HEK293 (cell line): Measurements from ENCODE around the gene CASP6.

ENCODE experiments used
- CTCF ChIA-PET: fragments of 350-600 bp; formaldehyde crosslinking; extraction: SDS; loops from one replicate; lab custom pipeline; 2021; ENCODE audit warnings: antibody characterized with exemption; lab: Yijun Ruan, JAX
- POLR2A ChIA-PET: fragments of 300-600 bp; formaldehyde crosslinking; extraction: SDS; loops from one replicate; lab custom pipeline; 2020; ENCODE audit warnings: antibody characterized with exemption, inconsistent platforms; lab: Yijun Ruan, JAX
- H3K27ac ChIP-seq: fragments of 200-500 bp; sonication (Bioruptor generic); 2 replicates; pipeline ENCODE4 v1.5.1; 2014; ENCODE audit warnings: low read depth, low read length, control low read depth, inconsistent platforms; ENCODE audit errors: extremely low read depth
- H3K36me3 ChIP-seq, 2 experiments: fragments of 200-500 bp in 1 of 2; sonication (Bioruptor generic) in 1 of 2; 1 replicate in 1 of 2; 2 replicates in 1 of 2; pipeline ENCODE4 v1.5.1; 2014 to 2017; ENCODE audit warnings: inconsistent platforms in 2 of 2, low read length in 2 of 2; ENCODE audit not compliant: control insufficient read depth in 2 of 2, insufficient read depth in 1 of 2
- H3K4me1 ChIP-seq: fragments of 200-500 bp; sonication (Bioruptor generic); 2 replicates; pipeline ENCODE4 v1.5.1; 2014; ENCODE audit warnings: mild to moderate bottlenecking, low read length, inconsistent platforms; ENCODE audit not compliant: control insufficient read depth, insufficient read depth
- H3K4me3 ChIP-seq: 2 replicates; pipeline ENCODE4 v1.5.1; 2011; ENCODE audit warnings: low read depth, mild to moderate bottlenecking, control low read depth, low read length, moderate library complexity
- H3K9me3 ChIP-seq: fragments of 200-500 bp; sonication (Bioruptor generic); 2 replicates; pipeline ENCODE4 v1.5.1; 2014; ENCODE audit warnings: low read depth, low read length, inconsistent platforms; ENCODE audit not compliant: control insufficient read depth, insufficient read depth
- OSR2 ChIP-seq: fragments of 450-650 bp; formaldehyde crosslinking; IDR thresholded peaks from 2 replicates; pipeline ENCODE4 v1.5.1; 2016; ENCODE audit warnings: missing biosample characterization, missing genetic modification characterization
- ZBTB17 ChIP-seq: fragments of 450-650 bp; formaldehyde crosslinking; IDR thresholded peaks from 2 replicates; pipeline ENCODE4 v1.5.1; 2016; ENCODE audit warnings: missing biosample characterization, missing genetic modification characterization
- ZBTB20 ChIP-seq: fragments of 450-650 bp; formaldehyde crosslinking; IDR thresholded peaks from 2 replicates; pipeline ENCODE4 v1.5.1; 2016; ENCODE audit warnings: missing biosample characterization, missing genetic modification characterization
- ZBTB48 ChIP-seq: fragments of 450-650 bp; formaldehyde crosslinking; IDR thresholded peaks from 2 replicates; pipeline ENCODE4 v1.5.1; 2016; ENCODE audit warnings: missing biosample characterization, missing genetic modification characterization
- ZBTB8A ChIP-seq: fragments of 450-650 bp; formaldehyde crosslinking; IDR thresholded peaks from 2 replicates; pipeline ENCODE4 v1.5.1; 2016; ENCODE audit warnings: missing biosample characterization, missing genetic modification characterization
- ZEB2 ChIP-seq: fragments of 450-650 bp; formaldehyde crosslinking; IDR thresholded peaks from 2 replicates; pipeline ENCODE4 v1.5.1; 2016; ENCODE audit warnings: missing biosample characterization, missing genetic modification characterization
- ZNF140 ChIP-seq: fragments of 450-650 bp; formaldehyde crosslinking; IDR thresholded peaks from 2 replicates; pipeline ENCODE4 v1.5.1; 2016; ENCODE audit warnings: missing biosample characterization, missing genetic modification characterization
- ZNF211 ChIP-seq: fragments of 450-650 bp; formaldehyde crosslinking; IDR thresholded peaks from 2 replicates; pipeline ENCODE4 v1.5.1; 2016; ENCODE audit warnings: low read depth, missing biosample characterization, missing genetic modification characterization
- ZNF23 ChIP-seq: fragments of 450-650 bp; formaldehyde crosslinking; IDR thresholded peaks from 2 replicates; pipeline ENCODE4 v1.5.1; 2016; ENCODE audit warnings: missing biosample characterization, missing genetic modification characterization, borderline replicate concordance
- ZNF274 ChIP-seq, 2 experiments: fragments of 200-500 bp in 1 of 2; fragments of 450-650 bp in 1 of 2; sonication (Bioruptor generic) in 1 of 2; formaldehyde crosslinking in 1 of 2; IDR thresholded peaks; 2 replicates each; pipeline versions ENCODE4 v1.5.1 to v1.6.1; 2014 to 2016; ENCODE audit warnings: borderline replicate concordance in 1 of 2, inconsistent platforms in 1 of 2, low read length in 1 of 2, missing biosample characterization in 1 of 2, missing genetic modification characterization in 1 of 2
- ZNF292 ChIP-seq: fragments of 450-650 bp; formaldehyde crosslinking; IDR thresholded peaks from 2 replicates; pipeline ENCODE4 v1.5.1; 2016; ENCODE audit warnings: low read depth, missing biosample characterization, missing genetic modification characterization, borderline replicate concordance
- ZNF501 ChIP-seq: fragments of 450-650 bp; formaldehyde crosslinking; IDR thresholded peaks from 2 replicates; pipeline ENCODE4 v1.5.1; 2016; ENCODE audit warnings: missing biosample characterization, missing genetic modification characterization
- ZNF518A ChIP-seq: fragments of 450-650 bp; formaldehyde crosslinking; conservative IDR thresholded peaks from 2 replicates; pipeline ENCODE4 v1.5.1; 2016; ENCODE audit warnings: low read depth, missing biosample characterization, missing genetic modification characterization
- ZNF670 ChIP-seq: fragments of 450-650 bp; formaldehyde crosslinking; IDR thresholded peaks from 2 replicates; pipeline ENCODE4 v1.5.1; 2016; ENCODE audit warnings: missing biosample characterization, missing genetic modification characterization, low read depth
- ZNF777 ChIP-seq: fragments of 450-650 bp; formaldehyde crosslinking; IDR thresholded peaks from 2 replicates; pipeline ENCODE4 v1.5.1; 2017; ENCODE audit warnings: missing biosample characterization, missing genetic modification characterization, borderline replicate concordance
- ZNF792 ChIP-seq: fragments of 450-650 bp; formaldehyde crosslinking; IDR thresholded peaks from 2 replicates; pipeline ENCODE4 v1.5.1; 2016; ENCODE audit warnings: missing biosample characterization, missing genetic modification characterization
- TF ChIP-seq, protein P1 (sequence below): fragments of 450-650 bp; formaldehyde crosslinking; IDR thresholded peaks from 2 replicates; pipeline ENCODE4 v1.5.1; 2016; ENCODE audit warnings: missing biosample characterization, missing genetic modification characterization
- TF ChIP-seq, protein P2 (sequence below): fragments of 450-650 bp; formaldehyde crosslinking; optimal IDR thresholded peaks from 2 replicates; pipeline ENCODE3; 2016; ENCODE audit warnings: missing biosample characterization, mild to moderate bottlenecking, missing genetic modification characterization
- TF ChIP-seq, protein P3 (sequence below): fragments of 450-650 bp; formaldehyde crosslinking; IDR thresholded peaks from 2 replicates; pipeline ENCODE4 v1.5.1; 2016; ENCODE audit warnings: missing biosample characterization, missing genetic modification characterization
- TF ChIP-seq, protein P4 (sequence below): fragments of 450-650 bp; formaldehyde crosslinking; IDR thresholded peaks from 2 replicates; pipeline ENCODE4 v1.5.1; 2016; ENCODE audit warnings: missing biosample characterization, missing genetic modification characterization
- TF ChIP-seq, protein P5 (sequence below): fragments of 450-650 bp; formaldehyde crosslinking; IDR thresholded peaks from 2 replicates; pipeline ENCODE4 v1.5.1; 2016; ENCODE audit warnings: missing biosample characterization, missing genetic modification characterization

The CASP6 gene

GRCh38 chr4:109662116-109662515 is 41.1 kb downstream of the CASP6 start (continued):
- TF ChIP-seq ZNF518A (tag by site-specific recombination) (no peak), ZBTB48 (tag by site-specific recombination) (no peak), ZNF23 (no peak)

GRCh38 chr4:109658871-109659410 is 44.3 kb downstream of the CASP6 start:
- H3K27ac ChIP-seq = no peak overlapping the region
- no peak for TF ChIP-seq ZBTB20 (tag by site-specific recombination)
- TF ChIP-seq ZNF211 (tag by site-specific recombination) = no peak
- TF ChIP-seq ZNF670 (tag by site-specific recombination) = no peak
- TF ChIP-seq ZNF274 (IDR thresholded peaks at IDR 0.05; ENCODE audit: low read length) = no peak
- no peak for TF ChIP-seq ZNF274 (tag by site-specific recombination; IDR thresholded peaks at IDR 0.05; ENCODE audit: borderline replicate concordance)
- TF ChIP-seq ZEB2 (tag by site-specific recombination) = no peak
- TF ChIP-seq ZBTB8A = no peak
- TF ChIP-seq ZNF292 (tag by site-specific recombination) = no peak
- TF ChIP-seq, protein P1, sequence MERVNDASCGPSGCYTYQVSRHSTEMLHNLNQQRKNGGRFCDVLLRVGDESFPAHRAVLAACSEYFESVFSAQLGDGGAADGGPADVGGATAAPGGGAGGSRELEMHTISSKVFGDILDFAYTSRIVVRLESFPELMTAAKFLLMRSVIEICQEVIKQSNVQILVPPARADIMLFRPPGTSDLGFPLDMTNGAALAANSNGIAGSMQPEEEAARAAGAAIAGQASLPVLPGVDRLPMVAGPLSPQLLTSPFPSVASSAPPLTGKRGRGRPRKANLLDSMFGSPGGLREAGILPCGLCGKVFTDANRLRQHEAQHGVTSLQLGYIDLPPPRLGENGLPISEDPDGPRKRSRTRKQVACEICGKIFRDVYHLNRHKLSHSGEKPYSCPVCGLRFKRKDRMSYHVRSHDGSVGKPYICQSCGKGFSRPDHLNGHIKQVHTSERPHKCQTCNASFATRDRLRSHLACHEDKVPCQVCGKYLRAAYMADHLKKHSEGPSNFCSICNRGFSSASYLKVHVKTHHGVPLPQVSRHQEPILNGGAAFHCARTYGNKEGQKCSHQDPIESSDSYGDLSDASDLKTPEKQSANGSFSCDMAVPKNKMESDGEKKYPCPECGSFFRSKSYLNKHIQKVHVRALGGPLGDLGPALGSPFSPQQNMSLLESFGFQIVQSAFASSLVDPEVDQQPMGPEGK (tag by site-specific recombination) = no peak
- TF ChIP-seq, protein P2, sequence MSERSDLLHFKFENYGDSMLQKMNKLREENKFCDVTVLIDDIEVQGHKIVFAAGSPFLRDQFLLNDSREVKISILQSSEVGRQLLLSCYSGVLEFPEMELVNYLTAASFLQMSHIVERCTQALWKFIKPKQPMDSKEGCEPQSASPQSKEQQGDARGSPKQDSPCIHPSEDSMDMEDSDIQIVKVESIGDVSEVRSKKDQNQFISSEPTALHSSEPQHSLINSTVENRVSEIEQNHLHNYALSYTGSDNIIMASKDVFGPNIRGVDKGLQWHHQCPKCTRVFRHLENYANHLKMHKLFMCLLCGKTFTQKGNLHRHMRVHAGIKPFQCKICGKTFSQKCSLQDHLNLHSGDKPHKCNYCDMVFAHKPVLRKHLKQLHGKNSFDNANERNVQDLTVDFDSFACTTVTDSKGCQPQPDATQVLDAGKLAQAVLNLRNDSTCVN = no peak
- no peak for TF ChIP-seq ZNF501
- no peak for TF ChIP-seq ZBTB17 (tag by site-specific recombination)
- TF ChIP-seq, protein P3, sequence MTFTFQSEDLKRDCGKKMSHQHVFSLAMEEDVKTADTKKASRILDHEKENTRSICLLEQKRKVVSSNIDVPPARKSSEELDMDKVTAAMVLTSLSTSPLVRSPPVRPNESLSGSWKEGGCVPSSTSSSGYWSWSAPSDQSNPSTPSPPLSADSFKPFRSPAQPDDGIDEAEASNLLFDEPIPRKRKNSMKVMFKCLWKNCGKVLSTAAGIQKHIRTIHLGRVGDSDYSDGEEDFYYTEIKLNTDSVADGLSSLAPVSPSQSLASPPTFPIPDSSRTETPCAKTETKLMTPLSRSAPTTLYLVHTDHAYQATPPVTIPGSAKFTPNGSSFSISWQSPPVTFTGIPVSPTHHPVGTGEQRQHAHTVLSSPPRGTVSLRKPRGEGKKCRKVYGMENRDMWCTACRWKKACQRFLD (tag by site-specific recombination) = no peak
- TF ChIP-seq ZNF140 (tag by site-specific recombination) = no peak
- TF ChIP-seq ZNF792 = no peak
- TF ChIP-seq ZNF777 (tag by site-specific recombination) = no peak
- TF ChIP-seq, protein P4, sequence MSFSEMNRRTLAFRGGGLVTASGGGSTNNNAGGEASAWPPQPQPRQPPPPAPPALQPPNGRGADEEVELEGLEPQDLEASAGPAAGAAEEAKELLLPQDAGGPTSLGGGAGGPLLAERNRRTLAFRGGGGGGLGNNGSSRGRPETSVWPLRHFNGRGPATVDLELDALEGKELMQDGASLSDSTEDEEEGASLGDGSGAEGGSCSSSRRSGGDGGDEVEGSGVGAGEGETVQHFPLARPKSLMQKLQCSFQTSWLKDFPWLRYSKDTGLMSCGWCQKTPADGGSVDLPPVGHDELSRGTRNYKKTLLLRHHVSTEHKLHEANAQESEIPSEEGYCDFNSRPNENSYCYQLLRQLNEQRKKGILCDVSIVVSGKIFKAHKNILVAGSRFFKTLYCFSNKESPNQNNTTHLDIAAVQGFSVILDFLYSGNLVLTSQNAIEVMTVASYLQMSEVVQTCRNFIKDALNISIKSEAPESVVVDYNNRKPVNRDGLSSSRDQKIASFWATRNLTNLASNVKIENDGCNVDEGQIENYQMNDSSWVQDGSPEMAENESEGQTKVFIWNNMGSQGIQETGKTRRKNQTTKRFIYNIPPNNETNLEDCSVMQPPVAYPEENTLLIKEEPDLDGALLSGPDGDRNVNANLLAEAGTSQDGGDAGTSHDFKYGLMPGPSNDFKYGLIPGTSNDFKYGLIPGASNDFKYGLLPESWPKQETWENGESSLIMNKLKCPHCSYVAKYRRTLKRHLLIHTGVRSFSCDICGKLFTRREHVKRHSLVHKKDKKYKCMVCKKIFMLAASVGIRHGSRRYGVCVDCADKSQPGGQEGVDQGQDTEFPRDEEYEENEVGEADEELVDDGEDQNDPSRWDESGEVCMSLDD (tag by site-specific recombination) = no peak
- TF ChIP-seq, protein P5, sequence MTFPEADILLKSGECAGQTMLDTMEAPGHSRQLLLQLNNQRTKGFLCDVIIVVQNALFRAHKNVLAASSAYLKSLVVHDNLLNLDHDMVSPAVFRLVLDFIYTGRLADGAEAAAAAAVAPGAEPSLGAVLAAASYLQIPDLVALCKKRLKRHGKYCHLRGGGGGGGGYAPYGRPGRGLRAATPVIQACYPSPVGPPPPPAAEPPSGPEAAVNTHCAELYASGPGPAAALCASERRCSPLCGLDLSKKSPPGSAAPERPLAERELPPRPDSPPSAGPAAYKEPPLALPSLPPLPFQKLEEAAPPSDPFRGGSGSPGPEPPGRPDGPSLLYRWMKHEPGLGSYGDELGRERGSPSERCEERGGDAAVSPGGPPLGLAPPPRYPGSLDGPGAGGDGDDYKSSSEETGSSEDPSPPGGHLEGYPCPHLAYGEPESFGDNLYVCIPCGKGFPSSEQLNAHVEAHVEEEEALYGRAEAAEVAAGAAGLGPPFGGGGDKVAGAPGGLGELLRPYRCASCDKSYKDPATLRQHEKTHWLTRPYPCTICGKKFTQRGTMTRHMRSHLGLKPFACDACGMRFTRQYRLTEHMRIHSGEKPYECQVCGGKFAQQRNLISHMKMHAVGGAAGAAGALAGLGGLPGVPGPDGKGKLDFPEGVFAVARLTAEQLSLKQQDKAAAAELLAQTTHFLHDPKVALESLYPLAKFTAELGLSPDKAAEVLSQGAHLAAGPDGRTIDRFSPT (tag by site-specific recombination) = no peak
- no peak for TF ChIP-seq OSR2 (tag by site-specific recombination)
- TF ChIP-seq, all 188 proteins: peak for 0
- H3K36me3 ChIP-seq = peaks cover 0 to 3% of the 10 kb centered on the region in 2 experiments; a peak in 2 of 3 replicates
- ChIA-PET CTCF (interaction anchor here (0.7 kb wide), 1 partner anchor 371 kb away, joined by 4 read pairs; no protein-coding TSS in a partner anchor), POLR2A (no interaction called here)
- H3K4me1 ChIP-seq = no peaks in the 10 kb centered on the region
- H3K4me3 ChIP-seq = no peak overlapping the region
- no peaks in the 10 kb centered on the region for H3K9me3 ChIP-seq
